Measurements from ENCODE around the gene AACS. TPM values are rescaled to one million over a fixed set of nuclear protein-coding genes. Genes with fewer than 3 reads are reported as not detected.

The AACS gene
- total RNA-seq, 1 experiment from 2014 or later = 16.0 TPM

DNA sequence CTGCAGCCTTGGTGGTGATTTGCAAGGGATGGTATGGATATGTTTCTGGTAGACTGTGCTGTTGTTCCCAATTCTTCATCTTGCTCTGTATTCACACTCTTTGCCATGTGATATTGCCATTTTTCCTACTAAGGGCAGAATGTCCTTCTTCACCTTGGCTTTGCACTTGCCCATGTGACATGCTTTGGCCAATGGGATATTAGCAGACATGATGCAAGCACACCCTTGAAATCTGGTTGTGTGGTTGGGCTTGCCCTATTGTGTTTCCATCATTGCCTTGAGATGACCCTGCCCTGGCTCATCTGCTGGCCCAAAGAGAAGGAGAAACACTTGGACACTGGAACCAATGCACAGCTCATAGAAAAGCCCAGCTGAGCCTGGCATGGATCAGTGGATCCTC, 110.3 kb downstream of the AACS start:
- Histone ChIP-seq H3K9me3 (0 out of 2 replicates have a peak, but pooled peaks cover 3% of the 10 kb centered on the region), H3K4me3 (no peak overlapping the region)

GRCh38 chr12:125178222-125178621, 113.0 kb downstream of the AACS start:
- Histone ChIP-seq H3K27me3 (no peaks in the 10 kb centered on the region), H3K4me3 (no peak overlapping the region), H3K36me3 (no peaks in the 10 kb centered on the region), H3K9me3 (0 out of 2 replicates have a peak, but pooled peaks cover 3% of the 10 kb centered on the region)
- no peak for DNase-seq

More for the DNA sequence above, 110.3 kb downstream of the AACS start:
- no peaks in the 10 kb centered on the region for H3K36me3 ChIP-seq
- DNase-seq = peak; percentile 43
- no peaks in the 10 kb centered on the region for H3K27me3 ChIP-seq

DNA sequence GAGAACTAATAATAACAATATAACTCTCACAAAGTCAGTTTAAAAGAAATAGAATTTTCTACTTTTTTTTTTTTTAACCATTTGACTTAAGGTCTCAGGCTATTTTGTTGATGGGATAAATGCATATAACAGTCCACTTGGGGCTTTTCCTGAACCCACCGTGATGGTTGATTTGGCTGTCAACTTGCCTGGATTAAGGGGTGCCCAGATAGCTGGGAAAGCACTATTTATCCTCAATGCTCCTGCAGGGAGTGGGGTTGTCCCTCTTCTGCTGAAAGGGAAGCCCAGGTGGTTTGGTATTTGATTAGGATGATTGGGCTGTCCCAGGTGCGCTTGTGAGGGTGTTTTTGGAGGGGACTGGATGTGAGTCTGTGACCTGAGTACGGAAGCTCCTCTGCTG, 114.9 kb downstream of the AACS start:
- Histone ChIP-seq H3K36me3 (no peaks in the 10 kb centered on the region), H3K27me3 (no peaks in the 10 kb centered on the region), H3K4me3 (no peak overlapping the region), H3K9me3 (0 out of 2 replicates have a peak, but pooled peaks cover 3% of the 10 kb centered on the region)
- DNase-seq = no peak

- Histone ChIP-seq H3K9me3 (no peaks in the 10 kb centered on the region), H3K4me3 (no peak overlapping the region), H3K27me3 (no peaks in the 10 kb centered on the region), H3K36me3 (no peaks in the 10 kb centered on the region)
- DNase-seq = no peak
Measured at GRCh38 chr12:125181107-125181506, 115.9 kb downstream of the AACS start.

DNA sequence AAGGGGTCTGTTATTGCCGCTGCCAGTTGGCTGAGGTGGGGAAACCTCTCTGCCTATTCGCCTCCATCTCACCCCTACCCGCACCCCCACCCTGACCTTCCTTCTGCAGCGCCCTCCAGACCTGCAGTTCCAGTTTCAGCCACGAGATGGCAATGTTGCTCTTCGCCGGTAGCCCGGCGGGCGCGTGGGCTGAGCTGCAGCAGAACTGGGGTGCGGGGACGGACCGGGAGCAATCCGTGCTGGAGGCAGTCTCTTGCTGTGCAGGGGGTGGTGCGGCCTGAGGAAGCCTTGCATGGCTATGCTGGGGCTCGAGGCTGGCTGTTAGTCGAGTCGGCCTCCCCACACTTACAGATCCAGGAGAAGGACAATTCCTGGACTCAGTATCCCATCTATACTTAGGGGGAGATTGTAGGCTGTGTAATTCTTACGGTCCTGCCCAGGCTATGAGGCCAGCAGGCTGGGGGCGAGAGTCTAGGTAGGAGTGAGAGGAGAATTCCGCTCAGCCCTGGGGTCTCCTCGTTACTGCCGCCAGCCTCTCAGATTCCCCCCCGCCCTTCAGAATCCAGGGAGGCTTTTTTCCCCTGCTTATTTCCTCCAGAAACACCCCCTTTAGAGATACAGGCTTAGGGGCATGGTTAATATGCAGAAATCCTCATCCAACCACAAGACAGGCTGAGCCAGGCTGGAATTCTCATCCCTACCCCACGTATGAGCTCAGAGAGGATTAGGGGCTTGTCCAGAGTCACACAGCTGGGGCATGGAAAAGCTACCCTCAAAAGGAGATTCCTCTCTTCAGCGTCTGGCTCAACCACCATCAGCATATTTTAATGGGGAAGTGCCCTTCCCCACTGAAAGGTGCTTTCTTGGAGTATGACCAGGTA, 118.2 kb downstream of the AACS start:
- peak; percentile 72 for DNase-seq
- H3K9me3 ChIP-seq = no peaks in the 10 kb centered on the region
- H3K4me3 ChIP-seq = no peak overlapping the region

DNA sequence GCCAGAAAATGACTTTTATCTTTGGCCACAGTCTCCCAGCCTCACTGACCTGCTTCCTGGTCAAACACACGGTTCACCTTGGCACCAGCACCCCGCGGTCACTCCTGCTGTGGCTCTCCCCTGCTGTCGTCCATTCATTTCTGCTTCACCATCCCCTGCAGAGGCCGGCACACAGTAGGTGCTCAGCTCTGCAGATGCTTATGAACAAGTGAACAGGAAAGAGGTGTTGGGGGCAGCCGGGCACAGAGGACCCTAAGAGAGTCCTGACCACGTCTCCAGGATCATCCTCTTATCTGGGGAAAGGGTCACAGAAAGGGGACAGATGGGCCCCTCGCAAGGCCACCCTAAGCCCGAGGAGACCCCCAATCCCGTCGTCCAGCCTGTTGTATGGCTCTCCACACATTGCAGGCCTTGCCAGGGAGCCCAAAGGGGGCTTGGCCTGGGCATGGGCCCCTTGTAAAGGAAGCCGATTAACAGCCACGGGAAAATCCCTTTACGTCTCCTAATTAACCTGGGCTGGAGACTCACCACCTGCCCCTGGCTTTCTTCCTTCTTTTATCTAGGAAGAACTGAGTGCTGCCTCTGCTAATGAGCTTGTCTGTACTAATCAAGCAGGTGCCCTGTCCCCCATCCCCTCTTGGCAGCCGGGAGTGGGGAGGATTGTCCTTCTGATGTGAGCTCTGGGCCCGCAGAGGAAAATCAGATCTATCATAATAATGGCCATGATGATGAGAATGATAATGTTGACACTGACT, 119.2 kb downstream of the AACS start:
- no peaks in the 10 kb centered on the region for H3K9me3 ChIP-seq
- no peak overlapping the region for H3K4me3 ChIP-seq
- no peak for DNase-seq
- peaks cover 23% of the 10 kb centered on the region for H3K27me3 ChIP-seq
- H3K36me3 ChIP-seq = no peaks in the 10 kb centered on the region

More for the DNA sequence above, 118.2 kb downstream of the AACS start:
- peaks cover 16% of the 10 kb centered on the region for H3K27me3 ChIP-seq
- H3K36me3 ChIP-seq = no peaks in the 10 kb centered on the region

GRCh38 chr12:125185311-125185739, 120.1 kb downstream of the AACS start:
- no peak for DNase-seq
- Histone ChIP-seq H3K9me3 (no peaks in the 10 kb centered on the region), H3K4me3 (no peak overlapping the region), H3K27me3 (peaks cover 31% of the 10 kb centered on the region), H3K36me3 (no peaks in the 10 kb centered on the region)

DNA sequence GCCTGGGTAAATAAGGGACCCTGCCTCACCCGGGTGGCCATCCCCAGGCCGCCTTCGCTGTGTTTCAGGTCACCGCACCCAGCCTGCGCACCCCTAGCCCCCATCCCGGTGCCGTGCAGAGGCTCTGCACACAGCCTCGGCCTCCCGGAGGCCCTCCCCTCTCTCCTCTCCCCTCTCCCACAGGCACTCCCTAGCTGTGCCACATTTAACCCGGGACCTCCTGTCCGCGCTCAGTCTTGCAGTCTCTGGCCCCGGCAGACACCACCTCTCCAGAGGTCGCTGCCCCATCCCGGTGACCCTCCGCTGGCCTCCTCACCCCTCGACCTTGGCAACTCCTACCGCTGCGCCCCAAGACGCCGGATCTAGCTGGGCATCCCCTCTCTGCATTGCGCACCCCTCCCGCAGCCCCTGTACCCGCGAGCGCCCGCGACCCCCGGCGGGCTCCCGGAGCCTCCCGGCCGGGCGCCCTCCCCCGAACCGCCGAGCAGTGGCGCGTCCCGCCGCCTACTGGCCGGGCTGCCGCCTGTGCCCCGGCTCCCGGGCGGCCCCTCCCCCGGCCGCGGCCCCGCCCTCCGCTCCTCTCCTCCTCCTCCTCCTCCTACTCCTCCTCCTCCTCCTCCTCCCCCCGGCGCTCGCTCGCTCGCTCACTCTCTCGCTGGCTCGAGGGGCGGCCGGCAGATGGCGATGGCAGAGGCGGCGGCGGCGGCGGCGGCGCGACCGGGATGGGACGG, 120.7 kb downstream of the AACS start, which contains the start of gene TMEM132B:
Gene TMEM132B, plus strand, starts transcription at position 647 of the 731 bp plus-strand sequence.
- H3K27me3 ChIP-seq = peaks cover 31% of the 10 kb centered on the region
- peak within 1 kb of the TSS; percentile 21 for H3K4me3 ChIP-seq
- DNase-seq = peak; percentile 83
- H3K9me3 ChIP-seq = no peaks in the 10 kb centered on the region
- no peaks in the 10 kb centered on the region for H3K36me3 ChIP-seq

DNA sequence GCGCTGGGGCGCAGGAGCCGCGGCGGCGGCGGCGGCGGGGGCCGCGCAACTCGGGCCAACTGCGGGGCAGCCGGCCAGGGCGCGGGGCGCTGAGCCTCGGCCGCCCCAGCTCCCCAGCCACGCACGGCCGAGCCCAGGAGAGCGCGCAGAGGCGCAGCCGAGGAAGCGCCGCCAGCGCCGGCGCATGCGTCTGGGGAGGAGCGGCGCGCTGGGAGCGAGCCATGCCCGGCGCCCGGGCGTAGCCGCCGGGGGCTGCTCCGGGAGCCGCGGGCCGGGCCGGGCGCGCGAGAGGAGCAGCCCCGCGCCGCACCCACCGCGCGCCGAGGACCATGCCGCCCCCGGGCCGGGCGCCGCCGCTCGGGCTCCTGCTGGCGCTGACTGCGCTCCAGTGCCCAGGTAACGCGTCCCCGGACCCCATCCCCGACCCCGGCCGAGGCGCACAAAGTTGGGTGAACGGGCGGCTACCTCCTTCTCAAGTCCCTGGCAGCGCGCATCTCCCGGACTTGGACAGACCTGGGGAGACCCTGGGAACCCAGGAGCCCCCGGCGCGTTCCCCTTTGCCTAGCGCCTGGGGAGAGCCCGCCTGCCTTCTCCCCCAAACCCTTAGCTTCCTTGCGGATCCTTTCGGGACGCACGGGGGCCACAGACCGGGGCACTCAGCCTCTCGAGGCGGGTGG, 121.4 kb downstream of the AACS start:
- no peaks in the 10 kb centered on the region for H3K36me3 ChIP-seq
- H3K4me3 ChIP-seq = peak overlapping the region; percentile 21
- H3K9me3 ChIP-seq = no peaks in the 10 kb centered on the region
- DNase-seq = no peak
- peaks cover 31% of the 10 kb centered on the region for H3K27me3 ChIP-seq

DNA sequence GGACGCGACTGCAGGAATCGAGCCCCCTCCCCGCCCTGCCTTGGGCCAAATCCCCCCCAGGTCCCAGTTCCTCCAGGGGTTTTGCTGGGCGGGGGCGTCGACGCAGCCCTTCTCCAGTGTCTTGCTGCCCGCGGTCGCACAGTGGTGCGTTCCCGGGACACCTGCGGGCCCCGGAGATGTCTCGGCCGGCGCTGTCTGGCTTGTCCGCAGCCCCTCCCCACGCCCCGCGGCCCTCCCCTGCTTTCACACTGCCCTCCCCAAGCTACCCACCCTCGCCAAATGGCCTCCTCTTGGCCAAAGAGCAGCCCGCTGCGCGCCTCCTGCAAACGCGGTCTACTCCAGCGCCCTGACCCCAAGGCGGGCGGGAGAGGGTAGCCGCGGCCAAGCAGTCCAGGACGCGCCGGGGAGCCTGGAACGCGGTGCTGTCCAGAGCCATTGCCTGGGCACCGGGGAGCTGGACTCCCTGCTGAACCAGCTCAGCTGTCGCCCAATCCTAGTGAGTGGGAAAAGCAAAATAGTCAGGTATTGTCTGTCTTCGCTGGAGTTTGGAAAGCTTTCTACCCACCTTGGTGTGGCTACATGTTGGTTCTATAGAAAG, 122.0 kb downstream of the AACS start:
- H3K36me3 ChIP-seq = no peaks in the 10 kb centered on the region
- H3K9me3 ChIP-seq = no peaks in the 10 kb centered on the region
- peaks cover 31% of the 10 kb centered on the region for H3K27me3 ChIP-seq
- DNase-seq = peak; percentile 23
- H3K4me3 ChIP-seq = peak overlapping the region; percentile 21

- no peaks in the 10 kb centered on the region for H3K9me3 ChIP-seq
- peaks cover 31% of the 10 kb centered on the region for H3K27me3 ChIP-seq
- no peaks in the 10 kb centered on the region for H3K36me3 ChIP-seq
- H3K4me3 ChIP-seq = no peak overlapping the region
- no peak for DNase-seq
Measured at GRCh38 chr12:125187780-125188741, 122.8 kb downstream of the AACS start.

DNA sequence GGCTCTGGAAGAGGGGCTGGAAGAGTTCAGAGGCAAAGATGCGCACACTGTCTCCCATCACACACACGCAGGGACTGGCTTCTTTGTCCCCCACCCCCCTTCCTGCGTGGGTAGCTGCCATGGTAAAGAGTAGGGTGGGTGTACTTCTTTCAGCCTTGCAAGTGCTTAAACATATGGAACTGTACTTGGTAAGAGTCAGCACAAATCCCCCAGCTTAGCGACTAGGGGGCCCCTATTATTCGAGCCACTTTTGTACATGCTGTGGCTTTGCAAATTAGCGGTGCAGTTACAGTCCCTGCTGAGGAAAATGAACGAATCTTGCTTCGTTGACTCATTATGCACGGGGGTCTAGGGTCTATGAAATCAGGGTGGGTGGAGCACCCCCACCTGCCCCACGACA, 123.8 kb downstream of the AACS start:
- Histone ChIP-seq H3K4me3 (no peak overlapping the region), H3K27me3 (peaks cover 40% of the 10 kb centered on the region), H3K9me3 (no peaks in the 10 kb centered on the region)

DNA sequence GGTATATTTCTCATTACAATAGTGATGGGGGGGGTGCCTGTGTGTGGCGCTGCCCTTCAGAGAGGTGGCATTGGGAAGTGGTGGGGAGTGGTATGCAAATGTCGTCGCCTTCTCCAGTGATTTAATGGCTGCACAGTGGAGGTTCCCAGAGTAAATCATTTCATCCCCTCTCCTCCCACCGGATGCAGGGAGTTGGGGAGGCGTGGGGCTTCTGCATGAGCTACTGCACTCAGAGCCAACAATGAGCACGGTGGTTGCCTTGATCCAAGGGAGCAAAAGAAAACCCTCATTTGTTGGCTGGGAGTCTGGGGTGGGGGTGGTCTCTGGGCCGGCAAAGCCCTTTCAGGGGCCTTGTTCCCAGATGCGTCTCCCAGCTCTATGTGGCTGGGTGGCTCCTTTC, 124.3 kb downstream of the AACS start:
- H3K9me3 ChIP-seq = no peaks in the 10 kb centered on the region
- H3K4me3 ChIP-seq = no peak overlapping the region
- no peaks in the 10 kb centered on the region for H3K36me3 ChIP-seq
- no peak for DNase-seq
- peaks cover 40% of the 10 kb centered on the region for H3K27me3 ChIP-seq

More for the DNA sequence above, 123.8 kb downstream of the AACS start:
- H3K36me3 ChIP-seq = no peaks in the 10 kb centered on the region
- DNase-seq = no peak

GRCh38 chr12:125191361-125192087, 126.3 kb downstream of the AACS start:
- no peaks in the 10 kb centered on the region for H3K9me3 ChIP-seq
- peaks cover 40% of the 10 kb centered on the region for H3K27me3 ChIP-seq
- DNase-seq = no peak

More at GRCh38 chr12:125191361-125192087, 126.3 kb downstream of the AACS start:
- Histone ChIP-seq H3K4me3 (no peak overlapping the region), H3K36me3 (no peaks in the 10 kb centered on the region)
